Tibial nerve (tissue), 4 donors: ENCODE data around the gene TLR5.

ENCODE experiments used
- CTCF ChIP-seq, 5 experiments: fragments of 200-600 bp in 3 of 5; fragments of 450-650 bp in 2 of 5; sonication (generic) in 3 of 5; IDR thresholded peaks; one replicate each; pipeline ENCODE4 v1.5.1; 2016 to 2019; ENCODE audit warnings: antibody characterized with exemption in 5 of 5, mild to moderate bottlenecking in 3 of 5, moderate library complexity in 2 of 5
- EP300 ChIP-seq, 2 donors: sonication (generic); formaldehyde crosslinking; IDR thresholded peaks; one replicate each; pipeline ENCODE4 v1.6.1; 2017; ENCODE audit warnings: antibody characterized with exemption in 2 of 2, mild to moderate bottlenecking in 1 of 2
- POLR2A ChIP-seq, 2 donors: fragments of 450-650 bp; IDR thresholded peaks; one replicate each; pipeline ENCODE4 v1.6.1; 2017; ENCODE audit warnings: antibody characterized with exemption in 2 of 2, mild to moderate bottlenecking in 2 of 2, moderate library complexity in 2 of 2

- TF ChIP-seq CTCF (IDR thresholded peaks at IDR 0.05) (no peak), EP300 (IDR thresholded peaks at IDR 0.05) (no peak), POLR2A (IDR thresholded peaks at IDR 0.05) (no peak)
Measured at GRCh38 chr1:223088713-223089240, 54.3 kb downstream of the TLR5 start.
